DND-41 (cell line): Measurements from ENCODE around the gene XKR3.
"Not testable (repeated sequence)": the region's sequence is repeated elsewhere in the genome, so short reads cannot be mapped to it uniquely, and the experiment has no call there.

Experiments used
- ATAC-seq: fragments of 200-7000 bp; cut with Tn5 transposase; 3 replicates; pipeline ENCODE4 v1.9.1; 2021; ENCODE audit warnings: low read depth; ENCODE audit not compliant: insufficient read depth
- DNase-seq: peaks from one replicate; pipeline ENCODE4 v3.0.0-alpha.2; 2020
- H2AFZ ChIP-seq: 2 replicates; pipeline ENCODE4 v1.6.0; 2012; ENCODE audit warnings: low read depth, low read length
- H3K27ac ChIP-seq: 2 replicates; pipeline ENCODE4 v1.5.1; 2012; ENCODE audit warnings: low read length, inconsistent platforms
- H3K27me3 ChIP-seq: fragments of 200-600 bp; sonication (generic); 2 replicates; pipeline ENCODE4 v1.6.0; 2012; ENCODE audit warnings: low read length, mild to moderate bottlenecking, inconsistent platforms; ENCODE audit not compliant: insufficient read depth, poor library complexity
- H3K36me3 ChIP-seq: 2 replicates; pipeline ENCODE4 v1.5.1; 2012; ENCODE audit warnings: low read length, inconsistent platforms; ENCODE audit not compliant: insufficient read depth
- H3K4me1 ChIP-seq: 2 replicates; pipeline ENCODE4 v1.5.1; 2012; ENCODE audit warnings: mild to moderate bottlenecking, low read length; ENCODE audit not compliant: insufficient read depth
- H3K4me2 ChIP-seq: 2 replicates; pipeline ENCODE4 v1.6.0; 2012; ENCODE audit warnings: mild to moderate bottlenecking, moderate library complexity, low read length, inconsistent platforms; ENCODE audit not compliant: insufficient read depth
- H3K4me3 ChIP-seq, 2 experiments: fragments of 200-600 bp in 1 of 2; shearing (Covaris generic) in 1 of 2; 2 replicates each; pipeline ENCODE4 v1.5.1; 2012 to 2016; ENCODE audit warnings: inconsistent platforms in 2 of 2, low read length in 2 of 2, mild to moderate bottlenecking in 2 of 2, low read depth in 1 of 2, moderate library complexity in 1 of 2
- H3K79me2 ChIP-seq: 2 replicates; pipeline ENCODE4 v1.6.0; 2012; ENCODE audit warnings: low read length, inconsistent platforms; ENCODE audit not compliant: insufficient read depth
- H3K9ac ChIP-seq: 2 replicates; pipeline ENCODE4 v1.6.0; 2012; ENCODE audit warnings: low read depth, mild to moderate bottlenecking, inconsistent platforms, low read length, moderate library complexity
- H3K9me3 ChIP-seq: 2 replicates; pipeline ENCODE4 v1.5.1; 2012; ENCODE audit warnings: low read length, moderate library complexity, mild to moderate bottlenecking, inconsistent platforms; ENCODE audit not compliant: insufficient read depth, severe bottlenecking
- H4K20me1 ChIP-seq: 2 replicates; pipeline ENCODE4 v1.6.0; 2012; ENCODE audit warnings: low read length; ENCODE audit not compliant: insufficient read depth
- EZH2 ChIP-seq: IDR thresholded peaks from 3 replicates; pipeline ENCODE4 v1.6.1; 2012; ENCODE audit warnings: borderline replicate concordance, low read depth, mild to moderate bottlenecking, moderate library complexity, low read length, inconsistent platforms; ENCODE audit not compliant: severe bottlenecking
- TF ChIP-seq, protein P1 (sequence below): IDR thresholded peaks from 2 replicates; pipeline ENCODE4 v1.5.1; 2012; ENCODE audit warnings: borderline replicate concordance, low read length, moderate library complexity, mild to moderate bottlenecking; ENCODE audit not compliant: poor library complexity, severe bottlenecking; ENCODE audit errors: extremely low read depth

The XKR3 gene

DNA sequence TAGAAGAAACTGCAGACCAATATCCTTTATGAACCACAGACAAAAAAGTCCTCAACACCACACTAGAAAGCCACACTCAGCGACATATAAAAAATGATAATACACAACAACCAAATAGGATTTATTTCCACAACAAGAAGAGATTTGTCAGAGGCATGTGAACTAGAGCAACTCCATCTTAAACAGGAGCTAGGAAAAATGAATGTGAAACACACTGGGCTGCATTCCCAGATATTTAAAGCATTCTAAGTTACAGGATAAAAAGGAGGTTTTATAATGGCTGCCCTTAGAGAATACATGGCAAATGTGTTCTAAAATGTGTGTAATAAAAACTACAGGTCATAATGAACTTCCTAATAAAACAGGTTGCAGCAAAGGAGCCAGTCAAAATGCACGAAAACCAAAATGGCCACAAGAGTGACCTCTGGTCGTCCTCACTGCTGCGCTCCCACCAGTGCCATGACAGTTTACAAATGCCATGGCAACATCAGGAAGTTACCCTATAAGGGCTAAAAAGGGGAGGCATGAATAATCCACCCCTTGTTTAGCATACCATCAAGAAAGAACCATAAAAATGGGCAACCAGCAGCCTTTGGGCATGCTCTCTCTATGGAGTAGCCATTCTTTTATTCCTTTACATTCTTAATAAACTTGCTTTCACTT lies 21.8 kb downstream of the XKR3 start:
- no peaks in the 10 kb centered on the region for H4K20me1 ChIP-seq
- ATAC-seq (no peak), DNase-seq (no peak)
- H3K4me3 ChIP-seq, result no peak overlapping the region
- no peaks in the 10 kb centered on the region for H3K79me2 ChIP-seq
- H3K27ac ChIP-seq, result no peak overlapping the region
- 0 out of 2 replicates have a peak, but pooled peaks cover under 1% of the 10 kb centered on the region for H3K4me1 ChIP-seq
- no peaks in the 10 kb centered on the region for H3K9me3 ChIP-seq
- no peak overlapping the region for H3K4me2 ChIP-seq
- TF ChIP-seq, protein P1, sequence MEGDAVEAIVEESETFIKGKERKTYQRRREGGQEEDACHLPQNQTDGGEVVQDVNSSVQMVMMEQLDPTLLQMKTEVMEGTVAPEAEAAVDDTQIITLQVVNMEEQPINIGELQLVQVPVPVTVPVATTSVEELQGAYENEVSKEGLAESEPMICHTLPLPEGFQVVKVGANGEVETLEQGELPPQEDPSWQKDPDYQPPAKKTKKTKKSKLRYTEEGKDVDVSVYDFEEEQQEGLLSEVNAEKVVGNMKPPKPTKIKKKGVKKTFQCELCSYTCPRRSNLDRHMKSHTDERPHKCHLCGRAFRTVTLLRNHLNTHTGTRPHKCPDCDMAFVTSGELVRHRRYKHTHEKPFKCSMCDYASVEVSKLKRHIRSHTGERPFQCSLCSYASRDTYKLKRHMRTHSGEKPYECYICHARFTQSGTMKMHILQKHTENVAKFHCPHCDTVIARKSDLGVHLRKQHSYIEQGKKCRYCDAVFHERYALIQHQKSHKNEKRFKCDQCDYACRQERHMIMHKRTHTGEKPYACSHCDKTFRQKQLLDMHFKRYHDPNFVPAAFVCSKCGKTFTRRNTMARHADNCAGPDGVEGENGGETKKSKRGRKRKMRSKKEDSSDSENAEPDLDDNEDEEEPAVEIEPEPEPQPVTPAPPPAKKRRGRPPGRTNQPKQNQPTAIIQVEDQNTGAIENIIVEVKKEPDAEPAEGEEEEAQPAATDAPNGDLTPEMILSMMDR, result no peak
- TF ChIP-seq EZH2, result no peak
- no peaks in the 10 kb centered on the region for H3K27me3 ChIP-seq
- H3K36me3 ChIP-seq, result no peaks in the 10 kb centered on the region
- H2AFZ ChIP-seq, result no peak overlapping the region
- H3K9ac ChIP-seq, result no peak overlapping the region

DNA sequence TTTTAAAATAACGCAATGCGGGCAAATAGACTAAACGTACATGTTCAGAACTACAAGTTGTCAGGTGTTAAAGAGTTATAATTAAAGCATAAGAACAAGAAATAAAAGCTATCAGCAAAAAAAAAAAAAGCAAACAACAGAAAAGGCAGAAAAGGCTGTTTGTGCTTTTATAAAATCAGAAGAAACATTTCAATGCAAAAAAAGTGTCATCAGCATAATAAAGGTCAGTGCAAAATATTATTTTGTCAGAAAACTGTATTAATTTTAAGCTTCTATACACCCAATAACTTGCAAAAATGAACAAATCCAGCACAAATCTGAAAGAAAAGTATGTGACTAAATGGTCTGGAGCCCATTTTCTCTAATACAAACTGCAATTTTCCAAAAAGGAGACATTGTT lies 23.6 kb downstream of the XKR3 start:
- TF ChIP-seq, protein P1, result no peak
- no peak for TF ChIP-seq EZH2
- H3K27ac ChIP-seq, result no peak overlapping the region
- no peak overlapping the region for H3K4me2 ChIP-seq
- no peak overlapping the region for H3K4me3 ChIP-seq
- no peaks in the 10 kb centered on the region for H3K9me3 ChIP-seq
- no peaks in the 10 kb centered on the region for H3K79me2 ChIP-seq
- H3K36me3 ChIP-seq, result no peaks in the 10 kb centered on the region
- H4K20me1 ChIP-seq, result no peaks in the 10 kb centered on the region
- no peak for DNase-seq
- peaks cover 8% of the 10 kb centered on the region; the same call in 1 of the 2 replicates for H3K4me1 ChIP-seq
- no peak for ATAC-seq
- no peaks in the 10 kb centered on the region for H3K27me3 ChIP-seq
- no peak overlapping the region for H3K9ac ChIP-seq
- H2AFZ ChIP-seq, result no peak overlapping the region

DNA sequence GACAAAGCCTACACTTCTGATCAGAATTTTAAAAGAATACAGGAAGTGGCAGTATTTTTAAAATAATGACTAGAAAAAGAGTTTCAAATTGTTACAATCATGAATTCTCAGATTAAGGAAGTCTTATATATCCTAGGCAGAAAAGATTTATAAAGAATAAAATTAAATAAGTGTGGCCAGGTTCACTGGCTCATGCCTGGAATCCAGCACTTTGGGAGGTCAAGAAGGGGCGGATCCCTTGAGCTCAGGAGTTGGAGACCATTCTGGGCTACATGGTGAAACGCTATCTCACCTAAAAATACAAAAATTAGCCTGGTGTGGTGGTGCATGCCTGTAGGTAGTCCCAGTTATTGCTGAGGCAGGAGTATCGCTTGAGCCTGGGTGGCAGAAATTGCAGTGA lies 24.1 kb downstream of the XKR3 start:
- no peaks in the 10 kb centered on the region for H4K20me1 ChIP-seq
- no peaks in the 10 kb centered on the region for H3K9me3 ChIP-seq
- peaks cover 8% of the 10 kb centered on the region; the same call in 1 of the 2 replicates for H3K4me1 ChIP-seq
- H3K4me3 ChIP-seq, result no peak overlapping the region
- TF ChIP-seq, protein P1, result no peak
- TF ChIP-seq EZH2, result no peak
- DNase-seq (no peak), ATAC-seq (no peak)
- H3K79me2 ChIP-seq, result no peaks in the 10 kb centered on the region
- no peak overlapping the region for H3K9ac ChIP-seq
- no peaks in the 10 kb centered on the region for H3K27me3 ChIP-seq
- no peak overlapping the region for H2AFZ ChIP-seq
- H3K27ac ChIP-seq, result no peak overlapping the region
- no peak overlapping the region for H3K4me2 ChIP-seq
- H3K36me3 ChIP-seq, result no peaks in the 10 kb centered on the region

DNA sequence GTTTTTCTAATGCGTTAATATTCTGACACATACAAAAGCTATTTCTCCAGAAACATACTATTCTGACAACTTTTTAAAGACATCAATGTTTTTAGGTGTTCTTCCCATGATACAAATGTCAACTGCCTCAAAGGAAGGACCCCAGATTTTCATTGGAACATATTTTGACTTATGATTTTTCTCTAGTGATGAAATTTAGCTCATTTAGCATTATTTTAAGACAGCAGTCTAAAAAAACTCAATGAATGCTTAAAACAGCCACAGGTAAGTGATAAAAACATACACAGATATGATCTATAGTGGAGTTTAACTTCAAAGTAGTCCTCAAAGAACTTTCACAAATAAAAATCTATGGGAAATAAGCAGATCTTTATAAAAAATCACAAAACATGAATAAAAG lies 24.9 kb downstream of the XKR3 start:
- no peak for ATAC-seq
- peaks cover 8% of the 10 kb centered on the region; the same call in 1 of the 2 replicates for H3K4me1 ChIP-seq
- H3K9ac ChIP-seq, result no peak overlapping the region
- no peaks in the 10 kb centered on the region for H3K27me3 ChIP-seq
- no peaks in the 10 kb centered on the region for H3K79me2 ChIP-seq
- no peak overlapping the region for H3K4me2 ChIP-seq
- H3K4me3 ChIP-seq, result no peak overlapping the region
- no peak for DNase-seq
- TF ChIP-seq EZH2, result no peak
- TF ChIP-seq, protein P1, result no peak
- no peak overlapping the region for H2AFZ ChIP-seq
- no peaks in the 10 kb centered on the region for H4K20me1 ChIP-seq
- H3K36me3 ChIP-seq, result no peaks in the 10 kb centered on the region
- H3K27ac ChIP-seq, result no peak overlapping the region
- H3K9me3 ChIP-seq, result no peaks in the 10 kb centered on the region

DNA sequence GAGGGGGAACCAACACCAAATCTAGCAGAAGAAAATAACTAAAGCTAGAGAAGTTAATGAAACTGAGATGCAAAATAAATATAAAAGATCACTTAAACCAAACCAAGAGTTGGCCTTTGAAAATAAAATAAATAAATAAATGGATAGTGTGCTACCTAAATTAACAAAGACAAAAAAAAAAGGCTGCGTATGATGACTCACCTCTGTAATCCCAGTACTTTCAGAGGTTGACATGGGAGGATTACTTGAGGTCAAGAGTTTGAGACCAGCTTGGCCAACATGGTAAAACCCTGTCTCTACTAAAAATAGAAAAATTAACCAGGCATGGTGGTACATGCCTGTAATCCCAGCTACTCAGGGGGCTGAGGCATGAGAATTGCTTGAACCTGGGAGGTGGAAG lies 29.7 kb downstream of the XKR3 start:
- not testable (repeated sequence) for H3K36me3 ChIP-seq, ATAC-seq, H2AFZ ChIP-seq, DNase-seq, H4K20me1 ChIP-seq, H3K79me2 ChIP-seq, H3K27me3 ChIP-seq, H3K27ac ChIP-seq, H3K4me2 ChIP-seq, H3K4me3 ChIP-seq, H3K9me3 ChIP-seq, H3K9ac ChIP-seq
- peaks cover 13% of the 10 kb centered on the region for H3K4me1 ChIP-seq
